HUES48 (cell line): ENCODE measurements around the gene RBP5.
A peak's percentile ranks its signal among the peaks of the same experiment; 100 is the strongest.

Experiments used
- H3K27ac ChIP-seq: one replicate; pipeline ENCODE4 v1.7.0; 2013; ENCODE audit warnings: low read depth, low read length, inconsistent platforms
- H3K27me3 ChIP-seq: 2 replicates; pipeline ENCODE4 v1.6.1; 2013; ENCODE audit warnings: mild to moderate bottlenecking, low read length; ENCODE audit not compliant: control insufficient read depth, insufficient read depth
- H3K36me3 ChIP-seq: 2 replicates; pipeline ENCODE4 v1.6.1; 2013; ENCODE audit warnings: low read length; ENCODE audit not compliant: control insufficient read depth, insufficient read depth
- H3K4me1 ChIP-seq: 2 replicates; pipeline ENCODE4 v1.6.1; 2013; ENCODE audit warnings: mild to moderate bottlenecking, low read length; ENCODE audit not compliant: control insufficient read depth, insufficient read depth
- H3K4me3 ChIP-seq: 2 replicates; pipeline ENCODE4 v1.5.1; 2013; ENCODE audit warnings: mild to moderate bottlenecking, low read depth, low read length
- H3K9ac ChIP-seq: 2 replicates; pipeline ENCODE4 v1.6.1; 2013; ENCODE audit warnings: mild to moderate bottlenecking, low read depth, low read length, moderate library complexity
- H3K9me3 ChIP-seq: 2 replicates; pipeline ENCODE4 v1.6.1; 2013; ENCODE audit warnings: low read length; ENCODE audit not compliant: control insufficient read depth, insufficient read depth

Gene RBP5

GRCh38 chr12:7134396-7135166 lies 5.9 kb upstream of the RBP5 start:
- H3K36me3 ChIP-seq: peaks cover 22% of the 10 kb centered on the region
- H3K27ac ChIP-seq: no peak overlapping the region
- H3K27me3 ChIP-seq: 0 out of 2 replicates have a peak, but pooled peaks cover 6% of the 10 kb centered on the region
- no peaks in the 10 kb centered on the region for H3K9me3 ChIP-seq
- no peak overlapping the region for H3K9ac ChIP-seq
- no peak overlapping the region for H3K4me3 ChIP-seq
- no peaks in the 10 kb centered on the region for H3K4me1 ChIP-seq

GRCh38 chr12:7131502-7131866 lies 2.8 kb upstream of the RBP5 start:
- no peaks in the 10 kb centered on the region; the same call in 1 of the 2 replicates for H3K4me1 ChIP-seq
- H3K27me3 ChIP-seq: peaks cover 11% of the 10 kb centered on the region
- no peak overlapping the region for H3K27ac ChIP-seq
- H3K9ac ChIP-seq: no peak overlapping the region
- H3K36me3 ChIP-seq: peaks cover 13% of the 10 kb centered on the region
- H3K9me3 ChIP-seq: no peaks in the 10 kb centered on the region
- H3K4me3 ChIP-seq: peak overlapping the region; percentile 94

GRCh38 chr12:7130701-7131501 lies 2.2 kb upstream of the RBP5 start:
- H3K9ac ChIP-seq: no peak overlapping the region
- no peak overlapping the region for H3K27ac ChIP-seq

DNA sequence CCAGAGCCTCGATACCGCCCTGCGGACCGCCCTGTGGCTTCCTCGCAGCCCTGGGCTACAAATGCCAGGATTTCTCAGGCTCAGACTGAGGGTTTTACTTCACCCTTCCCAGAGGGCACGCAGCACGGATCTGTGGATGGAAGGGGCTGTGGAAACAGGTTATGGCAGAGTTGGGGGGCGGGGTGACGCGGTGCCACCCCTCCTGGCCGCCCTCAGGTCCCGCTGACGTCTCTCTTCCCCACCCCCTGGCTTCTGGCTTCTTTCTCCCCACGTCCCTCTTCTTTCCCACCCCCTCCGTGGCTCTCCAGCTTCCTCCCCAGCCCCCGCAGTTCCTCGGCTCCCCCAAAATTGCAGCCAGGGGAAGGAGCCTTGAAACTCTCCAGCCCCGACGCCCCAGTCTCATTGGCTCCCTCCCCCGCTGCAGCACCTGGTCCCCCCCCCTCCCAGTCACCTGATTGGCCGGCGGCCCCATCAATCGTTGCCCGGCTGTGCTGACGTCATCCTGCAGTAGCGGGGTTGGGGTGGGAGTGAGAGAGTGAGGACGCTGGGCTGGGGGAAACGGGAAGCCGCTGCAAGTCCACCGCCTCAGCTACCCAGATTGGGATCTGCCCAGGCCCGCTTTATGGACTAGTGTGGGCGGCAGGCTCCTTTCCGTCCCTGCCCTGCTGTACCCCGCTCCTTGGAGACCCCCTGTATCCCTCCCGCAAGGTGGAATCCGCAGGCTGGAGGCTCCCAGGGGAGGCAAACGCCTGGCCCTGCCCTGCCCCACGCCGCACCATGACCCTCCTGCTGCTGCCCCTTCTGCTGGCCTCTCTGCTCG lies 1.4 kb upstream of the RBP5 start, which contains the start of gene CLSTN3:
TSS of gene CLSTN3 (plus strand) at position 500 of the 820 bp plus-strand sequence. CDS start at position 778, 278 bp downstream.
- H3K27me3 ChIP-seq: peaks cover 11% of the 10 kb centered on the region
- H3K9me3 ChIP-seq: no peaks in the 10 kb centered on the region
- peak within 1 kb of the TSS; percentile 94 for H3K4me3 ChIP-seq
- H3K4me1 ChIP-seq: no peaks in the 10 kb centered on the region; the same call in 1 of the 2 replicates
- H3K36me3 ChIP-seq: no peaks in the 10 kb centered on the region
- H3K9ac ChIP-seq: peak within 1 kb of the TSS; percentile 67
- H3K27ac ChIP-seq: peak within 1 kb of the TSS; percentile 31

More at GRCh38 chr12:7130701-7131501, 2.2 kb upstream of the RBP5 start:
- H3K9me3 ChIP-seq: no peaks in the 10 kb centered on the region
- H3K36me3 ChIP-seq: peaks cover 7% of the 10 kb centered on the region
- H3K27me3 ChIP-seq: peaks cover 11% of the 10 kb centered on the region
- H3K4me1 ChIP-seq: no peaks in the 10 kb centered on the region; the same call in 1 of the 2 replicates
- H3K4me3 ChIP-seq: peak overlapping the region; percentile 94

DNA sequence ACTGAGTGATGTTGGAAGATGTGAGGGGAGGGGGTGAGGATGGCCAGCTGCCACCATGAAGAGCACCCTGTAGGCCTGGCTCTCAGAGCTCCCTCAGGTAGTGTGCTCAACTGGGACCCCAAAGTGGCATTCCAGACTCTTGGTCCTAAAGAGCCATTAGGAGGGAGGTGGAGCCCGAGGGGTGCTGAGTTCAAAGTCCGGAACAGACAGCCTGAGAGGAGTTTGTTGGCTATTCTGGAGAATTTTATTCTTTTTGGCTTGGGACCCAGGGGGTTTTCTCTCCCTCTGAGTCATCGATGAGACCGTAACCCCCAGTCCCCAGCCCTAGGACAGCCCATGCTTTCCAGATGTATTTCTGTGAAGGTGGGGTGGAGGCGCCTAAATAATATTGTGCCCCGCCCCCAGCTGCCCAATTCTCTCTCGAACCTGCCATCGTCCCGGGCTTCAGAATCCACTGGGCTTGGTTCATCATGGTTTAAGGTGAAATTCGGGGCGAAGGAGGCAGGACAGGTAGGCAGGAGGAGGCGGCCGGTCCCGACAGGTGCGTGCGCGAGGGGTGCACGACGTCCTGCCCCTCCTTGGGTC lies 690 bp upstream of the RBP5 start:
- peak overlapping the region; percentile 56 for H3K9ac ChIP-seq
- H3K27me3 ChIP-seq: peaks cover 11% of the 10 kb centered on the region

DNA sequence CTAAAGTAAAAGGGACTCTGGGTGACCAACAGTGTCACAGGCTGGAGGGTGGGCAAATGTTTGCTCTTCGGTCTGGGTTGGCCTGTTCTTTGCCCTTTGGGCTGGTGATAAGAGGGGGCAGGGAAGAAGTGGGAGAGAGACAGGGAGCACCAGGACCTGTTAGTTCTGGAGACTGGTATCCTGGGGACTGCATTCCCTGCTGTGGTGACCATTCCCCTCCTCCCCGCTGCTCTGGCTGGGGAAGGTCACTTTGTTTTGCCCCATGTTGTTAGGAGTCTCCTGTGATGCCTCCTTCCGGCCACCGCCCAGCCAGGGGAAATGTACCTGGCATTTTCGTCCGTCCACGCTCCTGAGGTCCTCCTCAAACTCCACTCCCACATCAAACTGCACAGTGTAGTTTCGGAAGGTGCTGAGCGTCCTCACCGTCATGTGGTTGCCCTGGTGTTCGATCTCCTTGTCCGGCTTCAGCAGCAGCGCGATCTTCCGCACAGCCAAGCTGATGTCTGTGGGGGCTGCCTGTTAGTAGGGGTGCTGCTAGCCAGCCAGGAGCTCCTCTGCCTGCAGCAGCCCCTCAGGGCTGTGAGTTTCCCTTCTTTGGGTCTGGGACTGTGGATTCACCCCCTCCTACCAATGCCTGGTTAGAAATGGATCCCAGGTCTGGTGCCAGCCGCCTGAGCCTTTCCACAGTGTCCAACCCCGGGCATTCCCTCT lies 618 bp downstream of the RBP5 start:
- Histone ChIP-seq H3K4me3 (no peak overlapping the region), H3K36me3 (no peaks in the 10 kb centered on the region), H3K9me3 (no peaks in the 10 kb centered on the region), H3K27me3 (peaks cover 11% of the 10 kb centered on the region), H3K27ac (peak overlapping the region; percentile 21), H3K4me1 (no peaks in the 10 kb centered on the region; the same call in 1 of the 2 replicates), H3K9ac (no peak overlapping the region)

More for the DNA sequence above, 690 bp upstream of the RBP5 start:
- H3K4me1 ChIP-seq: no peaks in the 10 kb centered on the region; the same call in 1 of the 2 replicates
- H3K4me3 ChIP-seq: peak overlapping the region; percentile 94
- H3K36me3 ChIP-seq: no peaks in the 10 kb centered on the region
- peak overlapping the region; percentile 31 for H3K27ac ChIP-seq
- no peaks in the 10 kb centered on the region for H3K9me3 ChIP-seq

- Histone ChIP-seq H3K9ac (no peak overlapping the region), H3K4me3 (no peak overlapping the region), H3K27ac (no peak overlapping the region), H3K4me1 (no peaks in the 10 kb centered on the region; the same call in 1 of the 2 replicates), H3K9me3 (no peaks in the 10 kb centered on the region), H3K27me3 (peaks cover 5% of the 10 kb centered on the region), H3K36me3 (no peaks in the 10 kb centered on the region)
Measured at GRCh38 chr12:7125632-7126227, 3.0 kb downstream of the RBP5 start.

DNA sequence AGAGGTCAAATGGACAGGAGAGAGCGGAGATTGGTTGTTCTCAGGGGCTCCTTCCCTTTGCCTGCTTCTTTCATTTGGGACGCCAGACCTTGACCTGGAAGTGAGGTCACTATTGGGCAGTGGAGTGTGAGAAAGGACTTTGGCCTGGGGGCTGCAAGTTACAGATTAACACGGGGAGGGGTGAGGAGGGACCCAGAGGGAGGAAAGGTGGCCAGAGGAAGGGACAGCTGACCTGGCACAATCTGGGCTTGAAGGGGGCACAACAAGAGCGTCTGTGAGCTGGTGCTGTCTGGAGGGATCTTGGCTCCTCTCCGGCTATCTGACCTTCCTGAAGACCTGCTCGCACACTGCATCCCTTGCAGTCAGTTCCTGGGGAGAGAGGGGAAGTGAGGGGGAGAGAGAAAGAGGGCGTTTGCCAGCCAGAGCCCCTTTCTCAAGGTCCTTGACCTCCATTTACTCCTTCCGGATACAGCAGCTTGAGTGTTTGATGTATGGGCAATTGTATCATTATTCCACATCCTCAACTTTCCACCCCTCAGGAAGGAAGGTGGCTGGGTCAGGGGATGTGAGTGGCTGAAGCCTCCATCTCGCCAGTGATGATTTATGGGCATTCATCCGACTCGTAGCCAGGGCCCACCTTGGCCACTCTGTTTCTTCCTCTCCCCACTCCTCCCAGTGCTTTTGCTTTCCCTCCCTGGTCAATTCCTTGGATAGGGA lies 4.7 kb downstream of the RBP5 start:
- H3K4me1 ChIP-seq: no peaks in the 10 kb centered on the region; the same call in 1 of the 2 replicates
- H3K9ac ChIP-seq: no peak overlapping the region
- no peak overlapping the region for H3K27ac ChIP-seq

More for the DNA sequence above, 4.7 kb downstream of the RBP5 start:
- Histone ChIP-seq H3K27me3 (no peaks in the 10 kb centered on the region; the same call in 1 of the 2 replicates), H3K4me3 (no peak overlapping the region), H3K36me3 (no peaks in the 10 kb centered on the region), H3K9me3 (no peaks in the 10 kb centered on the region)
